Left lobe of liver (tissue), 2 donors: ENCODE data around the gene MOCOS. TPM values are rescaled to one million over a fixed set of nuclear protein-coding genes. Genes with fewer than 3 reads are reported as not detected.
"Not testable (repeated sequence)": the region's sequence is repeated elsewhere in the genome, so short reads cannot be mapped to it uniquely, and the experiment has no call there.

Experiments
- ATAC-seq: fragments of 200-7000 bp; cut with Tn5 transposase; one replicate; pipeline ENCODE4 v1.9.1; 2020; ENCODE audit warnings: mild to moderate bottlenecking, moderate library complexity
- DNase-seq: peaks from one replicate; pipeline ENCODE4 v3.0.0-alpha.2; 2020; ENCODE audit warnings: low spot score
- total RNA-seq: library from RNA; stranded (reverse); gene quantifications from one replicate; pipeline ENCODE4 v1.2.1, GENCODE V29; 2021
- donor health status: DM: no; HTN: no; CAD: no; lungs with moderate emphysema.
- donor health status: DM: no; HTN: yes; CAD: no.

The MOCOS gene
- total RNA-seq, 1 donor from 2014 or later: 27.4 TPM

DNA sequence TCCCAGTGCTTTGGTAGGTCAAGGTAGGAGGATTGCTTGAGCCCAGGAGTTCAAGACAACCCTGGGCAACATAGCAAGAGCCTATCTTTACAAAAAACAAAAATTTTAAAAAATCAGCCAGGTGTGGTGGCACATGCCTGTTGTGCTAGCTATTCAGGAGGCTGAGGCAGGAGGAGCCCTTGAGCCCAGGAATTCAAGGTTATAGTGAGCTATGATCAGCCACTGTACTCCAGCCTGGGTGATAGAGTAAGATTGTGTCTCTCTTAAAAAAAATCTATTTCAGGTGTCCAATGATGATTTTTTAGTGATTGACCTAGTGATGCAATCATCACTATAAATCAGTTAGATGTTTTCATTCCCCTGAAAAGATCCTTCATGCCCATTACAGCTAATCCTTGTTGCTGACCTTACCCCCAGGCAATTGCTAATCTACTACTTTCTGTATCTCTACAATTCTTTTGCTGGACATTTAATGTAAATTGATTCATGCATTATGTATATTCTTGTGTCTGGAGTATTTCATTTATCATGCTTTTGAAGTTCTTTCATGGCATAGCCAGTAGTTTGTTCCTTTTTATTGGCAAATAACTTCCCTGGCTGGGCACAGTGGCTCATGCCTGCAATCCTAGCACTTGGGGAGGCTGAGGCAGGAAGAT, 10.3 kb downstream of the MOCOS start:
- no peak for DNase-seq
- no peak for ATAC-seq

DNA sequence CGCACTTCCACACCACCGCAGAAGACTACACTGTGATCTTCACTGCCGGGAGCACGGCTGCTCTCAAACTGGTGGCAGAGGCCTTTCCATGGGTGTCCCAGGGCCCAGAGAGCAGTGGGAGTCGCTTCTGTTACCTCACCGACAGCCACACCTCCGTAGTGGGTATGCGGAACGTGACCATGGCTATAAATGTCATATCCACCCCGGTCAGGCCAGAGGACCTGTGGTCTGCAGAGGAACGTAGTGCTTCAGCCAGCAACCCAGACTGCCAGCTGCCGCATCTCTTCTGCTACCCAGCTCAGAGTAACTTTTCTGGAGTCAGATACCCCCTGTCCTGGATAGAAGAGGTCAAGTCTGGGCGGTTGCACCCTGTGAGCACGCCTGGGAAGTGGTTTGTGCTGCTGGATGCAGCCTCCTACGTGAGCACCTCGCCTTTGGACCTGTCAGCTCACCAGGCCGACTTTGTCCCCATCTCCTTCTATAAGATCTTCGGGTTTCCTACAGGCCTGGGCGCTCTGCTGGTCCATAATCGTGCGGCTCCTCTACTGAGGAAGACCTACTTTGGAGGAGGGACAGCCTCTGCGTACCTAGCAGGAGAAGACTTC, 12.5 kb downstream of the MOCOS start:
- DNase-seq (peak; percentile 40), ATAC-seq (no peak)

DNA sequence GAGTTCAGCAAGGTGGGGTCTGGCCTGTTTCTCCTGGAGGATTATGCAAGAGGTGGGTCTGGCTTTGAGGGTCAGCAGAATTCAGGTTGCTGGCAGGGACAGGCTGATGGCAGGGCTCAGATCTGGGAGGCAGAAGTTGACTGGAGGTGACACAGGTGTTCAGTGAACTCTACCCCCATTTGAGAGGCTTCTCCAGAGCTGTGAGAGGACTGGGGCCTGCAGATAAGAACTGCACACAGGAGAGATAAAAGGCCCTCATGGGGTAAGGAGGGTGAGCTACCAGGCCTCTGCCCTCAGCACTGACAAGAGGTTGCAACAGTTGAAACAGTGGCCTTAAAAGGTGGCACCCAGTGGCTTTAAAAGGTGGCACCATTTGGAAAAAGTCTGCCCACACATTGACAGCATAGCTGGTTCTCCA, 13.1 kb downstream of the MOCOS start:
- DNase-seq: peak; percentile 27
- ATAC-seq: peak; percentile 12

DNA sequence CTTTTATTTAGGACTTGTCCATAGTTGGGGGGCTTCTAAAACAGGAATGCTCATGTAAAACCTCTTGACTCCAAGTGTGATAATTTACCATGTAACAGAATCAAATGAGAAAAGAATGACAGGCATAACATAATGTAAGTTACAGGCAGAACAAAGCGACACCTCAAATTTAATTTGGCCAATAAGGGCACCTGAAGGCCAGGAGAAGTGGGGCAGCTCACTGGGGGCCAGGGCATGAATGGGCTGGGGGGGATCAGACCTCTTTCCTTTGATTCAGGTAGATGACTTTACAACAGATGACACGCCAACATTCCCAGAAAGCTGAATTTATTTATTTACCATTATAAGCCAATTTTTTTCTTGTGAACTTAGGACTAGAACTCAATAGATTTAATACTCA, 14.5 kb downstream of the MOCOS start:
- ATAC-seq (no peak), DNase-seq (no peak)

DNA sequence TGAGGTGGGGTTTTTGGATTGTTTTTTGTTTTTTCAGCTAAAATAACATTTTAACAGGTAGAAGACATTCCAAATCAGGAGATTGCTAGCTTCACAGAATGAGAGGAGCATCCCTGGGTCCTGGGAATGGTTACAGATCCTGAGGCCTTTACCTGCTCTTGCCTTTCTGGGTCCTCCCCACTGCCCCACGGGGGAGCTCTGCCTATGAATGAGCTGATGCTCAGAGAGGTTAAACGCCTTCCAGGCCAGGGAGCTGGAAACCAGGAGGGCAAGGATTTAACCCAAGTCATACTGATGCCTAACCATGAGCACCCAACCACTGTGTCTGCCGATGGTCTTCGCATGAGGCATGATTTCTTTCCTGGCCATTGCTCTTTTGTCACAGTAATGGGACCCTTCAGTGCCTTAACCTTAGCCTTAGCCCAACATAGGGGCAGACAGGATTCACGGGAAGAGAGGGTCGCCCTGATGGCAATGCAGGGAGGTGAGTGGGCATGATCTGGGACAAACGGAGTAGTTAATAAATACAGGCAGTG, 16.1 kb downstream of the MOCOS start:
- DNase-seq: peak; percentile 34

DNA sequence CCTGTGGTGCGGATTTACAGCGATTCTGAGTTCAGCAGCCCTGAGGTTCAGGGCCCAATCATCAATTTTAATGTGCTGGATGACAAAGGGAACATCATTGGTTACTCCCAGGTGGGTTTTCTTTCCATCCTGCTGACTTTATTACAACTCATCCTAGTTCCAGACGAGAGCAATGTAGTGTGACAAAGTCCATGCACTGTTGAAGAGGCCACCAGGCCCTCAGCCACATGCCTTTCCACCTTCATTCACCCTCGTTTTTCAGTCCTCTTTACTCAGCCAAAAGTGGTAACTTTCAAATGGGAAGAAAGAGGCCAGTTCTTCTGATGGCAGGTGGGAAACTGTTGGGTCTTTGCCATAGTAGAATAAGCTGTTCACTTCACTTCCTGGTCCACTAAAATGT, 17.9 kb downstream of the MOCOS start:
- ATAC-seq: peak; percentile 22
- no peak for DNase-seq

More for the DNA sequence above, 16.1 kb downstream of the MOCOS start:
- ATAC-seq: no peak

DNA sequence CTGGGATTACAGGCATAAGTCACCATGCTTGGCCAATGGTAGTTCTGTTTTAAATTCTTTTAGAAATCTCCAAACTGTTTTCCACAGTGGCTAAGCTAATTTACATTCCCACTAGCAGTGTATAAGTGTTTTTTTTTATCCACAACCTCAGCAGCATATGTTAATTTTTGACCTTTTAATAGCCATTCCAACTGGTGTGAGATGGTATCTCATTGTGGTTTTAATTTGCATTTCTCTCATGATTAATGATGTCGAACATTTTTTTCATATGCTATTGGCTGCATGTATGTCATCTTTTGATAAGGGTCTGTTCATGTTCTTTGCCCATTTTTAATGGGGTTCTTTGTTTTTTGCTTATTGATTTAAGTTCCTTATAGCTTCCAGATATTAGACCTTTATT, 20.0 kb downstream of the MOCOS start:
- DNase-seq: no peak
- no peak for ATAC-seq

DNA sequence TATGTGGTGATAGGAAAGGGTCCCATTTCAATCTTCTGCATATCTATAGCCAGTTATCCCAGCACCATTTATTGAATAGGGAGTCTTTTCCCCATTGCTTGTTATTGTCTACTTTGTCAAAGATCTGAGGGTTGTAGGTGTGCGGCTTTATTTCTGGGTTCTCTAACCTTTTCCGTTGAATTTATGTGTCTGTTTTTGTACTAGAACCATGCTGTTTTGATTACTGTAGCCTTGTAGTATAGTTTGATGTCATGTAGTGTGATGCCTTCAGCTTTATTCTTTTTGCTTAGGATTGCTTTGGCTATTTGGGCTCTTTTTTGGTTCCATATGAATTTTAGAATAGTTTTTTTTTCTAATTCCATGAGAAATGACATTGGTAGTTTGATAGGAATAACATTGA, 20.7 kb downstream of the MOCOS start:
- ATAC-seq: not testable (repeated sequence)

DNA sequence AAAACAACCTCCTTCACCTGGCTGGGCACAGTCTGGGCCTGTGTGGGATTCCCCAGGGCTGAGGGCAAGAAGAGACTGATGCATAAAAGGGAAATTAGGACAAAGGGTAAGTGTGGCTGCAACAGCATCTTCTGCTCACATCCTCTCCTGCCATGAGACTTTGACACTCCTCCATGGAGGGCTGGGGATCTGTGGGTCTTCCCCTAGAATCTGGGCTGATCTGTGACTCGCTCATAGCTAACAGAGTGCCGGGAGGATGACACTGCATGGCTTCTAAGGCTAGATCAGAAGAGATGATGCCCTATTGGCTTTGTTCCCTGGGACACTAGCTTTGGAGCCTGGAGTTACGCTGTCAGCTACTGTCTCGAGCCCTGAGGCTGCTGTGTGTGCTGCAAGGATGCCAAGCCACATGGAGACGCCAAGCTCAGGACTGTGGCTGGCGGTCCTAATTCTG, 24.3 kb downstream of the MOCOS start:
- ATAC-seq (peak; percentile 8), DNase-seq (no peak)

More for the DNA sequence above, 20.7 kb downstream of the MOCOS start:
- not testable (repeated sequence) for DNase-seq

DNA sequence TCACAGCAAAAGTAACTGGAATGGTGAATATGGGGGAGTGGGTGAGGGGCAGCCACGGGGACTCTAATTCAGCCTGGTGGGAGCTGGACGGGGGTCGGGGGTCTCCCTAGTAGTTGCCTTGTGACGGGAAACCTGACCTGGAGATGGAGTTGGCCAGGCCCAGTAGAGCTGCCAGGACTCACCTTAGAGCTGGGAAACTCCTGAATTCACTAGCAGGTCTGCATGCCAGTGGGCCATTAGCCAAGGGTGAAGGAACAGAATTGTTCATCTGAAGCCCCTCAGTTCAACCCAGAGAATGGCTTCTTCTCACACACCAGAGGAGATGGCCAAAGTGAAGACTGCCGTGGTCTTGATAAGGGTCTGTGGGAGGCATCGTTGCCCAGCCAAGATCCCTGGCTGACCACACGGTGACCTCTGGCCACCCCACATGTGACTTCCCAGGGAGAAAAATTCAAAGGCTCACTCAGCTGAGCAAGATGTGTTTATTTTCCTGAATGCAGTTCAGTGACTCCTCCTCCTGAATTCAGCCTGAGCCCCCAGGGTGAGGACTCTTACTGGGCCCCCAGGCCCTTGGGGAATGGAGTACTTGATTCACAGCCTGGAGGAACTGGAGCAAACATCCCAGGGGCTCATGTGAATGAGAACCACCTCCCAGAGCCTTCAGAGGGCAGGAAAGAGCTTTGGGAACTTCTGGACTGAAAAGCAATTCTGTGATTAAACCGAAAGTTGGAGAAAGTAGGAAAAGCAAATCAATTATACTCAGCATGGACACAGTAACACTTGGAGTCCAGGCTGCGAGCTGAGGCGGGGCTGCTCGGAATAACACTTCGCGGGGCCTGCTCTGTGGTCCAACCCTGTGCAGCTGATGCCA, 25.2 kb downstream of the MOCOS start:
- DNase-seq: no peak
- peak; percentile 50 for ATAC-seq

DNA sequence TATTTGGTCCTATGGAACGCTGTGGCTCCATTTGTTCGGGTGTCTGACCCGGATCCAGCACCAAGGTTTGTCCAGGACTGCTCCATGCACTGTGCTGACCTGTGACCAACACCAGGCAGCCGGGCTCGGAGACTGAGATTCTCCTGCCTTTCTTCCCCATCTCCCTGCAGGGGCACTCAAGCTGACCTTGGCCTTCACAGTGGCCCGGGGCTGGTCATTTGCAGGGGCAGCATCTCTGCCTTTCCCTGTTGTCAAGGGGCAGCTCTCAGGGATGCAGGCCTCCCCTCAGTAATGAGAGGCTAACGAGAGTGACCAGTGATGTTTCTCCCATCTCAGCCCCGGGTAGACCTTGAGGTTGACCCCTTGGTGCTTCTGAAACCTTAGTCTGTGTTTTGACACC, 27.5 kb downstream of the MOCOS start:
- no peak for DNase-seq

DNA sequence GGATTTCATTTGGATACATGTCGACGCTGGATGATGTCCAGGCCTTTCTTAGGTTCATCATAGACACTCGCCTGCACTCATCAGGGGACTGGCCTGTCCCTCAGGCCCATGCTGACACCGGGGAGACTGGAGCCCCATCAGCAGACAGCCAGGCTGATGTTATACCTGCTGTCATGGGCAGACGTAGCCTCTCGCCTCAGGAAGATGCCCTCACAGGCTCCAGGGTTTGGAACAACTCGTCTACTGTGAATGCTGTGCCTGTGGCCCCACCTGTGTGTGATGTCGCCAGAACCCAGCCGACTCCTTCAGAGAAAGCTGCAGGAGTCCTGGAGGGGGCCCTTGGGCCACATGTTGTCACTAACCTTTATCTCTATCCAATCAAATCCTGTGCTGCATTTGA, 28.3 kb downstream of the MOCOS start:
- DNase-seq (no peak), ATAC-seq (no peak)

More for the DNA sequence above, 27.5 kb downstream of the MOCOS start:
- ATAC-seq: no peak

DNA sequence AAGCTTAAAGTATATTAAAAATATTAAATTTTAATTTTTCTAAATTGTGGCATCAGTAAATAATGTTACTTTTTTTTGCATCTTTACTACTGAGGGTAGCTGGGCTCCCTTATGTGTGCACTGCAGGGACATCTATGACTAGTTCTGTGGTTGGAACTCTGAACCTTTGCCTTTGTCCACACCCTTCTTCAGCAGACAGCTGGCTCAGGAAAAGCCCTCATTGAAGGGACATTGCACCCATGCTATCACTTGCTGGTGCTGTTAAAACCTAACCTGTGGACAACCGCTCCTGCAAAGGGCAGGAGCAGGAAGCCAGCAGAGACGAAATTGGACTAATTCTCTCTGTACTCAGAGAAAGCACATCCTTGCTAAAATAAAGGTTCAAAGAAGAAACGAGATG, 30.1 kb downstream of the MOCOS start:
- no peak for DNase-seq
- ATAC-seq: peak; percentile 94

DNA sequence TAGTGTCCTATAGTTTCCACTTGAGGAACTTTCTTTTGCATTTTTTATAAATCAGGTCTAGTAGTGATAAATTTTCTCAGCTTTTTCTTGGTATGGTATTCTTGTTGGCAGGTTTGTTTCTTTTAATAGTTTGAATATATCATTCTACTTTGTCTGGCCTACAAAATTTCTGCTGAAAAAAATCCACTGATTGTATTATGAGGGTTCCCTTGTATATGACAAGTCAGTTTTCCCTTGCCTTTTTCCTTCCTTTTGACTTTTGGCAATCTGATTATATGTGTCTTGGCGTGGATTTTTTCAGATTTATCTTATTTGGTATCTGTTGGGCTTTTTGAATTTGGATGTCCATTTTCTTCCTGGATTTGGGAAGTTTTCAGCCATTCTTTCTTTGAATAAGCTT, 41.9 kb downstream of the MOCOS start:
- DNase-seq (no peak), ATAC-seq (no peak)

DNA sequence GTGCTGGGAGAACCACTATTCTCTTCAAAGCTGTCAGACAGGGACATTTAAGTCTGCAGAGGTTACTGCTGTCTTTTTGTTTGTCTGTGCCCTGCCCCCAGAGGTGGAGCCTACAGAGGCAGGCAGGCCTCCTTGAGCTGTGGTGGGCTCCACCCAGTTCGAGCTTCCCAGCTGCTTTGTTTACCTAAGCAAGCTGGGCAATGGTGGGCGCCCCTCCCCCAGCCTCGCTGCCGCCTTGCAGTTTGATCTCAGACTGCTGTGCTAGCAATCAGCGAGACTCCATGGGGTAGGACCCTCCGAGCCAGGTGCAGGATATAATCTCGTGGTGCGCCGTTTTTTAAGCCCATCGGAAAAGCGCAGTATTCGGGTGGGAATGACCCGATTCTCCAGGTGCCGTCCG, 53.2 kb downstream of the MOCOS start:
- not testable (repeated sequence) for ATAC-seq, DNase-seq

DNA sequence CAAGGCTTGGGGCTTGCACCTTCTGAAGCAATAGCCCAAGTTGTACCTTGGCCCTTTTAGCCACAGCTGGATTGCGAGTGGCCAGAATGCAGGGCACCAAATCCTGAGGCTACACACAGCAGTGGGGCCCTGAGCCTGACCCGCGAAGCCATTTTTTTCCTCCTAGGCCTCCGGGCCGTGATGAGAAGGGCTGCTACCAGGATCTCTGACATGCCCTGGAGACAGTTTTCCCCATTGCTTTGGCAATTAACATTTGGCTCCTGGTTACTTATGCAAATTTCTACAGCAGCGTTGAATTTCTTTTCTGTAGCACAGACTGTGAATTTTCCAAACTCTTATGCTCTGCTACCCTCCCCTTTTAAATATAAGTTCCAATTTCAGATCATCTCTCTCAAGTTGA, 54.5 kb downstream of the MOCOS start:
- ATAC-seq: peak; percentile 37
- no peak for DNase-seq

DNA sequence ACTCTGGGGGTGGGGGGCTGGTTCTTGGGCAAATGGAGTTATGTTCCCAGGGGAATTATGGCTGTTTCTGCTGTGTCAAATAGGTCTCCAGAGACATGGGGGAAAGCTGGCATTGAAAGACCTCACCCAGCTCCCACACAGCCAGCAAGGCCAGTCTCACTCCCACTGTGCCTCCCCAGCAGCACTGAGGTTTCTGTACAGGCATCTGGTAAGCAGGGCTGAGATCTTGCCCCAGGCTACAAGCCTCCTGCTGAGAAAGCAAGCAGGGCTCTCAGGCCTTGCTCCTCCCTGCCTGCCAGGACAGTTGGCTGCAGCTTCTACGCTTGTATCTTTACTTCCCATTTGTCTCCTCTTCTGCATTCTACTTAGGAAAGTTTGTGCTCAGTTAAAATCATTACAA, 59.7 kb downstream of the MOCOS start:
- DNase-seq: no peak
- ATAC-seq: no peak

DNA sequence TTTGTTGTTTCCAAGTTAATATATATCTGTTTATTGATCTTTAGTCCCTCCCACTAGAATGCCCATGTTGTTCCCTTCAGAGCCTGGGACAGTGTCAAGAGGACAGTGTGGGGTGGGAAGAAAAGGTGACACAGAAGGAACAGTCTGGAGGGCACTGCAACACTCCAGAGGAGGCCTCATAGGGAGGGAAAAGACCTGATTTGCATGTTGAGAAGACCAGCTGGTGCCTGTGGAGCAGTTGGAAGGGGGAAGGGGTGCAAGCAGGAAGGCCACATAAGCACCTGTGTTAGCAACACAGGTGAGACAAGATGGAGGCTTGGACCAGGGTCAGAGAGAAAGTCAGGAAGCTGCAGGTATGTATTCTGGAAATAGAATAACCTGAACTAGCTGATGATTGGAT, 62.1 kb downstream of the MOCOS start:
- DNase-seq: no peak
- no peak for ATAC-seq

DNA sequence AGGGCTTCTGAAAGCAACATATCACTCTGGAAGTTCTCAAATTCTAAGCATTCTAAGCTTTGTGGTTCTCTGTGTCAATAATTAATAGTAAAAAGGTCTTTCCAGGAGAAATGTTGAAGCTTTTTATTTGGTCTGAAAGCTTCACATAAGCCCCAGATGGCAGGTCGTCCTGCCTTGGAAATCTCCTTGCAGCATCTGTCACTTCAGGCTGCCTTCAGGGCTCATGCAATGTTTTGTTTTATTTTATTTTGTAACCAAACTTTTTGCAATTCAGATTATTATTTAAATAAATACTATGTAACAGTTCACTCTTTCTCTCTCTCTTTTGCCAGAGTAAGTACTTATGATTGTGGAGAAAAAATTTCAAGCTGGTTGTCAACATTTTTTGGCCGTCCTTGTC, 63.5 kb downstream of the MOCOS start:
- ATAC-seq (no peak), DNase-seq (no peak)

DNA sequence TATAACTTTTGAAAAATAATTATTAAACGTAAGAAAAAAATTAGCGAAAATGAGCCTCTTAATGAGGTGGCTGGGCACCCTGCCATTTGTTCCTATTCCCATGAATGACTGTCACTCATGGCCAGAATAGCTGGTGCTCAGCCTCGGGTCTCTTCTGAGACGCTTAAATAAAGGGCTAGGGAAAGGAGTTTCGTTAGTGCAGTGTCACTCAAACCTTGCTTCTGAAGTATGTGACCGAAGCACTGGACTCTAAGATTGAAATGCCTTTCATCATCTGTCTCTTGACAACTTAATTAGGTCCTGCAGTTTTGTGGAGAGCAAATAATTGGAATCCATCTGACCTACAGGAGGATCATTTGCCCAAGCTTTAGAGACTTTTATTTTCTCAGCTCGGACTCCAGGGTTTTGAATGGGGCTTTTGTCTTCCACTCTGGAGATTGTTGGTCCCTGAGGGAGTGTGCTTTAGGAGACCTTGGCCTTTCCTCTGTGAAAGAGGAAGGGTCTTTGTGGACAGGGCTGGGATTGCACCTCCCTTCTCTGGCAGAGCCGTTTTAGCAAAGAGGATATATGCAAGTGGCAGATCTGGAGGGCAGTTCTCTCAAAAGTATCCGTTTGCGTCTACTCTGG, 67.9 kb downstream of the MOCOS start:
- DNase-seq: no peak
- no peak for ATAC-seq

DNA sequence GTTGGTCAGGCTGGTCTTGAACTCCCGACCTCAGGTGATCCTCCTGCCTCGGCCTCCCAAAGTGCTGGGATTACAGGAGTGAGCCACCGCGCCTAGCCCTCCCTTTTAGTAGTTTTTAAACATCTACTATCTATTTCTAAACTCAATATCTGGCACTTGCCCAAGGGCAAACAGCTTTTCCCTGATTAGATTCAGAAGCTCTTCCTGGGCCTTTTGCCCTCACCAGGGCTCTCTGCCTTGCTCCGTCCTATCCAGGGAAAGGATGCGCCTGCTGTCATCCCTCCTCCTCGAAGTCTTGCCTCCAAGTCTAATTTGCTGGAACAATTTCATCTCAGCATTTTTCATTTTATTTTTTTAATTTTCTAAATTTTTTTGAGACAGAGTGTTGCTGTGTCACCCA, 68.8 kb downstream of the MOCOS start:
- ATAC-seq (peak; percentile 78), DNase-seq (no peak)
